K562 (cell line): ENCODE data around the gene CHL1. TPM values are rescaled to one million over a fixed set of nuclear protein-coding genes. Genes with fewer than 3 reads are reported as not detected.

Experiments
- ATAC-seq: fragments of 200-7000 bp; cut with Tn5 transposase; 3 replicates; pipeline ENCODE4 v1.9.1; 2020; ENCODE audit warnings: moderate library complexity
- BruUV-seq: library from RNA; stranded (reverse); fragments of 400-500 nt; replicated peaks from 2 replicates; lab custom pipeline; 2021; lab: Mats Ljungman, UMichigan
- CTCF ChIA-PET: fragments of 300-600 bp; formaldehyde crosslinking; extraction: SDS; loops from one replicate; lab custom pipeline; 2021; ENCODE audit warnings: low intra/inter-chr PET ratio; lab: Yijun Ruan, JAX
- POLR2A ChIA-PET: fragments of 300-600, 350-650 bp; sonication (Branson Sonifier 250); formaldehyde crosslinking; extraction: SDS; loops from one replicate; lab custom pipeline; 2021; ENCODE audit warnings: antibody characterized with exemption, inconsistent platforms; lab: Yijun Ruan, JAX
- DNase-seq, 4 experiments: peaks; one replicate each; pipeline versions ENCODE4 v3.0.0 to v3.0.0-alpha.2; 2011 to 2018; ENCODE audit warnings: low spot score in 3 of 4, mixed read lengths in 3 of 4; ENCODE audit errors: extremely low read depth in 1 of 4
- FAIRE-seq: peaks from 2 replicates; lab custom pipeline; 2011; peaks lifted over from hg19 to GRCh38; lab: Jason Lieb, UNC
- H2AFZ ChIP-seq: 2 replicates; pipeline ENCODE4 v1.6.0; 2011; ENCODE audit warnings: low read depth, low read length, control low read depth, inconsistent platforms
- H3K27ac ChIP-seq: fragments of 200-600 bp; 3 replicates; pipeline ENCODE4 v1.8.0; 2011; ENCODE audit warnings: low read depth, mild to moderate bottlenecking, control low read depth, inconsistent platforms, low read length, moderate library complexity, mixed read lengths; ENCODE audit errors: extremely low read depth
- H3K27me3 ChIP-seq, 2 experiments: fragments of 300-600 bp in 1 of 2; 2 replicates in 1 of 2; 3 replicates in 1 of 2; pipeline versions ENCODE4 v1.6.0 to v1.8.0; 2011; ENCODE audit warnings: inconsistent platforms in 2 of 2, low read length in 2 of 2, mild to moderate bottlenecking in 1 of 2, mixed read lengths in 1 of 2, moderate library complexity in 1 of 2; ENCODE audit not compliant: control insufficient read depth in 2 of 2, insufficient read depth in 2 of 2
- H3K36me3 ChIP-seq: fragments of 300-600 bp; 3 replicates; pipeline ENCODE4 v1.8.0; 2011; ENCODE audit warnings: mild to moderate bottlenecking, low read length, inconsistent platforms; ENCODE audit not compliant: control insufficient read depth, insufficient read depth
- H3K4me1 ChIP-seq, 2 experiments: fragments of 200-600 bp in 1 of 2; replicated peaks in 1 of 2; 2 replicates in 1 of 2; 3 replicates in 1 of 2; pipeline versions ENCODE4 v1.5.1 to v1.8.0; 2011; ENCODE audit warnings: inconsistent platforms in 2 of 2, low read length in 2 of 2, mild to moderate bottlenecking in 1 of 2, mixed read lengths in 1 of 2, moderate library complexity in 1 of 2; ENCODE audit not compliant: control insufficient read depth in 2 of 2, insufficient read depth in 2 of 2
- H3K4me2 ChIP-seq: 2 replicates; pipeline ENCODE4 v1.6.1; 2011; ENCODE audit warnings: low read length, control low read depth, inconsistent platforms, mixed read lengths; ENCODE audit not compliant: insufficient read depth
- H3K4me3 ChIP-seq: fragments of 200-600 bp; sonication (generic), shearing (Covaris generic); 2 replicates; pipeline ENCODE4 v1.5.1; 2016; ENCODE audit warnings: control low read depth, inconsistent platforms
- H3K79me2 ChIP-seq: fragments of 200-600 bp; 3 replicates; pipeline ENCODE4 v1.8.0; 2011; ENCODE audit warnings: low read length, inconsistent platforms; ENCODE audit not compliant: control insufficient read depth, insufficient read depth
- H3K9ac ChIP-seq, 2 experiments: 2 replicates each; pipeline versions ENCODE4 v1.6.0 to v1.6.1; 2011; ENCODE audit warnings: low read depth in 2 of 2, low read length in 2 of 2, control low read depth in 1 of 2, inconsistent platforms in 1 of 2, mild to moderate bottlenecking in 1 of 2, mixed read lengths in 1 of 2; ENCODE audit not compliant: insufficient read depth in 1 of 2
- H3K9me1 ChIP-seq: one replicate; pipeline ENCODE4 v1.6.0; 2011; ENCODE audit warnings: inconsistent platforms, mild to moderate bottlenecking, low read length, moderate library complexity; ENCODE audit not compliant: control insufficient read depth, insufficient read depth
- H3K9me3 ChIP-seq: replicated peaks from 2 replicates; pipeline ENCODE4 v1.5.1; 2011; ENCODE audit warnings: low read depth, low read length, inconsistent platforms; ENCODE audit not compliant: control insufficient read depth, insufficient read depth
- H4K20me1 ChIP-seq: replicated peaks from 2 replicates; pipeline ENCODE4 v1.6.1; 2011; ENCODE audit warnings: low read length, inconsistent platforms, mixed read lengths; ENCODE audit not compliant: control insufficient read depth, insufficient read depth
- CHD7 ChIP-seq: fragments of 200-600 bp; sonication (generic); IDR thresholded peaks from one replicate; pipeline ENCODE4 v1.6.1; 2012; ENCODE audit warnings: mild to moderate bottlenecking, low read depth, low read length, inconsistent platforms
- HDAC2 ChIP-seq: fragments of 450-650 bp; IDR thresholded peaks from 2 replicates; pipeline ENCODE4 v1.6.1; 2016; ENCODE audit warnings: mild to moderate bottlenecking
- MEF2D ChIP-seq: conservative IDR thresholded peaks from 2 replicates; pipeline ENCODE4 v1.6.1; 2016; ENCODE audit warnings: low read depth, missing genetic modification characterization, missing compliant biosample characterization
- TRIM28 ChIP-seq: fragments of 450-650 bp; IDR thresholded peaks from 2 replicates; pipeline ENCODE4 v1.6.1; 2017
- WGBS: fragments of 100-300 bp; shearing (Covaris generic); methylation state at CpG from one replicate; pipeline ENCODE4 v1.1.6; 2016; ENCODE audit warnings: low coverage, mixed read lengths; ENCODE audit not compliant: insufficient coverage; ENCODE audit errors: missing lambda C conversion rate; 5-methylcytosine and 5-hydroxymethylcytosine counted together
- in situ Hi-C: fragments of 300-500 bp; cut with MboI; formaldehyde crosslinking; loops from 4 replicates; pipeline ENCODE4 v1.15.0; 2018; ENCODE audit warnings: inconsistent platforms, mixed read lengths
- intact Hi-C: fragments of 100-400 bp; cut with micrococcal nuclease; formaldehyde crosslinking; loops from 2 replicates; pipeline ENCODE4 v1.14.2; 2022
- polyA plus RNA-seq, 8 experiments: library from polyadenylated mRNA; depleted of rRNA in 4 of 8; stranded (reverse) in 5 of 8; unstranded in 3 of 8; fragments of >200 nt; fragmentation: Nextera tagmentation in 2 of 8; fragmentation: Illumina TruSeq in 1 of 8; extraction: Ambion mirVana in 2 of 8; extraction: Trizol in 1 of 8; gene quantifications; 2 replicates each; pipeline versions ENCODE4 v1.2.1 to v1.2.3, GENCODE V29; 2011 to 2014; ENCODE audit warnings: inconsistent platforms in 1 of 8, missing spikeins in 1 of 8
- total RNA-seq, 7 experiments: library from RNA; depleted of rRNA in 6 of 7; stranded (reverse); fragments of >200 nt in 6 of 7; fragmentation: Illumina TruSeq in 2 of 7; extraction: Trizol in 2 of 7; gene quantifications; 2 replicates each; pipeline versions ENCODE4 v1.2.1 to v1.2.3, GENCODE V29; 2011 to 2021; ENCODE audit warnings: low replicate concordance in 1 of 7
- TF ChIP-seq, protein P1 (sequence below), 2 experiments: IDR thresholded peaks; 2 replicates each; pipeline ENCODE4 v1.6.1; 2012; ENCODE audit warnings: improper control_type of control experiment in 2 of 2, low read depth in 2 of 2, low read length in 2 of 2, borderline replicate concordance in 1 of 2

Gene CHL1
- total and polyA plus RNA-seq, 9 of the 15 experiments (the other 6 are each of a cell fraction or from before 2014, with no cell fraction given), result 0.02 TPM; not detected in 8

GRCh38 chr3:284322-284721 lies 87.8 kb downstream of the CHL1 start:
- CTCF ChIA-PET, result no interaction called here
- no TSS peak for BruUV-seq
- POLR2A ChIA-PET, result no interaction called here
- Histone ChIP-seq H3K9me3 (no peaks in the 10 kb centered on the region; the same call in none of the 2 replicates), H3K9me1 (no peaks in the 10 kb centered on the region), H3K4me3 (no peak overlapping the region), H2AFZ (no peak overlapping the region), H3K4me2 (no peak overlapping the region), H4K20me1 (no peaks in the 10 kb centered on the region), H3K9ac (no peak overlapping the region), H3K79me2 (no peaks in the 10 kb centered on the region), H3K4me1 (no peaks in the 10 kb centered on the region), H3K27ac (no peak overlapping the region), H3K27me3 (no peaks in the 10 kb centered on the region), H3K36me3 (no peaks in the 10 kb centered on the region)
- intact Hi-C loops, result no loop called here
- ATAC-seq, result no peak
- no peak for DNase-seq
- WGBS, result 0% methylated on average over 4 of the region's 4 CpGs
- no peak for FAIRE-seq
- in situ Hi-C loops, result no loop called here
- no peak for TF ChIP-seq MEF2D (tag)
- TF ChIP-seq, protein P1, sequence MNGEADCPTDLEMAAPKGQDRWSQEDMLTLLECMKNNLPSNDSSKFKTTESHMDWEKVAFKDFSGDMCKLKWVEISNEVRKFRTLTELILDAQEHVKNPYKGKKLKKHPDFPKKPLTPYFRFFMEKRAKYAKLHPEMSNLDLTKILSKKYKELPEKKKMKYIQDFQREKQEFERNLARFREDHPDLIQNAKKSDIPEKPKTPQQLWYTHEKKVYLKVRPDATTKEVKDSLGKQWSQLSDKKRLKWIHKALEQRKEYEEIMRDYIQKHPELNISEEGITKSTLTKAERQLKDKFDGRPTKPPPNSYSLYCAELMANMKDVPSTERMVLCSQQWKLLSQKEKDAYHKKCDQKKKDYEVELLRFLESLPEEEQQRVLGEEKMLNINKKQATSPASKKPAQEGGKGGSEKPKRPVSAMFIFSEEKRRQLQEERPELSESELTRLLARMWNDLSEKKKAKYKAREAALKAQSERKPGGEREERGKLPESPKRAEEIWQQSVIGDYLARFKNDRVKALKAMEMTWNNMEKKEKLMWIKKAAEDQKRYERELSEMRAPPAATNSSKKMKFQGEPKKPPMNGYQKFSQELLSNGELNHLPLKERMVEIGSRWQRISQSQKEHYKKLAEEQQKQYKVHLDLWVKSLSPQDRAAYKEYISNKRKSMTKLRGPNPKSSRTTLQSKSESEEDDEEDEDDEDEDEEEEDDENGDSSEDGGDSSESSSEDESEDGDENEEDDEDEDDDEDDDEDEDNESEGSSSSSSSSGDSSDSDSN (IDR thresholded peaks at IDR 0.05; ENCODE audit: borderline replicate concordance in 1 of 2, low read depth in 2 of 2, low read length in 2 of 2), result no peak
- no peak for TF ChIP-seq HDAC2
- no peak for TF ChIP-seq CHD7
- no peak for TF ChIP-seq TRIM28
